ENCODE measurements around the gene PCDHGC5.

PCDHGC5 gene

GRCh38 chr5:141488591-141489561 lies at the start of gene PCDHGC5:
Gene PCDHGC5, plus strand, starts transcription at chr5:141489081. Its CDS starts 160 bp downstream, at chr5:141489241.
- DNase-seq, result no peak

- DNase-seq, result no peak
Observed at GRCh38 chr5:141439411-141440141, 49.3 kb upstream of the PCDHGC5 start.

GRCh38 chr5:141440341-141440740 lies 48.5 kb upstream of the PCDHGC5 start:
- no peak for DNase-seq

- no peak for DNase-seq
Observed at GRCh38 chr5:141441571-141442170, 47.2 kb upstream of the PCDHGC5 start.

GRCh38 chr5:141465351-141465750 lies 23.5 kb upstream of the PCDHGC5 start:
- no peak for DNase-seq

GRCh38 chr5:141475625-141476131 lies 13.2 kb upstream of the PCDHGC5 start, which contains the start of gene PCDHGC3:
Gene PCDHGC3, plus strand, starts transcription at chr5:141475966. Its CDS starts 151 bp downstream, at chr5:141476117.
- DNase-seq, result peak; percentile 56 to 94

GRCh38 chr5:141476132-141476911 lies 12.6 kb upstream of the PCDHGC5 start:
- peak in 1 of 2 experiments; percentile 64 for DNase-seq

- no peak for DNase-seq
Observed at GRCh38 chr5:141477044-141477575, 11.8 kb upstream of the PCDHGC5 start.

GRCh38 chr5:141477815-141478214 lies 11.1 kb upstream of the PCDHGC5 start:
- no peak for DNase-seq

- DNase-seq, result no peak
Observed at GRCh38 chr5:141478321-141478945, 10.4 kb upstream of the PCDHGC5 start.

- no peak for DNase-seq
Observed at GRCh38 chr5:141479776-141480175, 9.1 kb upstream of the PCDHGC5 start.

GRCh38 chr5:141483902-141484301 lies 5.0 kb upstream of the PCDHGC5 start:
- no peak for DNase-seq

GRCh38 chr5:141484310-141484640 lies 4.6 kb upstream of the PCDHGC5 start:
- no peak for DNase-seq

GRCh38 chr5:141484641-141485311 lies 4.1 kb upstream of the PCDHGC5 start, which contains the start of gene PCDHGC4:
Gene PCDHGC4, plus strand, starts transcription at chr5:141485030. Its CDS starts 144 bp downstream, at chr5:141485174.
- DNase-seq, result peak; percentile 40 to 66

GRCh38 chr5:141485321-141486055 lies 3.4 kb upstream of the PCDHGC5 start:
- DNase-seq, result no peak

- no peak for DNase-seq
Observed at GRCh38 chr5:141486091-141486490, 2.8 kb upstream of the PCDHGC5 start.

GRCh38 chr5:141487131-141487530 lies 1.8 kb upstream of the PCDHGC5 start:
- no peak for DNase-seq

GRCh38 chr5:141489841-141490240 lies 960 bp downstream of the PCDHGC5 start:
- DNase-seq, result no peak

- no peak for DNase-seq
Observed at GRCh38 chr5:141490271-141490670, 1.4 kb downstream of the PCDHGC5 start.

- no peak for DNase-seq
Observed at GRCh38 chr5:141490771-141491170, 1.9 kb downstream of the PCDHGC5 start.
